DND-41 (cell line): ENCODE measurements around the gene RFTN1.

Source experiments
- ATAC-seq: fragments of 200-7000 bp; cut with Tn5 transposase; 3 replicates; pipeline ENCODE4 v1.9.1; 2021; ENCODE audit warnings: low read depth; ENCODE audit not compliant: insufficient read depth
- DNase-seq: peaks from one replicate; pipeline ENCODE4 v3.0.0-alpha.2; 2020
- H2AFZ ChIP-seq: 2 replicates; pipeline ENCODE4 v1.6.0; 2012; ENCODE audit warnings: low read depth, low read length
- H3K27ac ChIP-seq: 2 replicates; pipeline ENCODE4 v1.5.1; 2012; ENCODE audit warnings: low read length, inconsistent platforms
- H3K27me3 ChIP-seq: fragments of 200-600 bp; sonication (generic); 2 replicates; pipeline ENCODE4 v1.6.0; 2012; ENCODE audit warnings: low read length, mild to moderate bottlenecking, inconsistent platforms; ENCODE audit not compliant: insufficient read depth, poor library complexity
- H3K36me3 ChIP-seq: 2 replicates; pipeline ENCODE4 v1.5.1; 2012; ENCODE audit warnings: low read length, inconsistent platforms; ENCODE audit not compliant: insufficient read depth
- H3K4me1 ChIP-seq: 2 replicates; pipeline ENCODE4 v1.5.1; 2012; ENCODE audit warnings: mild to moderate bottlenecking, low read length; ENCODE audit not compliant: insufficient read depth
- H3K4me2 ChIP-seq: 2 replicates; pipeline ENCODE4 v1.6.0; 2012; ENCODE audit warnings: mild to moderate bottlenecking, moderate library complexity, low read length, inconsistent platforms; ENCODE audit not compliant: insufficient read depth
- H3K4me3 ChIP-seq, 2 experiments: fragments of 200-600 bp in 1 of 2; shearing (Covaris generic) in 1 of 2; 2 replicates each; pipeline ENCODE4 v1.5.1; 2012 to 2016; ENCODE audit warnings: inconsistent platforms in 2 of 2, low read length in 2 of 2, mild to moderate bottlenecking in 2 of 2, low read depth in 1 of 2, moderate library complexity in 1 of 2
- H3K79me2 ChIP-seq: 2 replicates; pipeline ENCODE4 v1.6.0; 2012; ENCODE audit warnings: low read length, inconsistent platforms; ENCODE audit not compliant: insufficient read depth
- H3K9ac ChIP-seq: 2 replicates; pipeline ENCODE4 v1.6.0; 2012; ENCODE audit warnings: low read depth, mild to moderate bottlenecking, inconsistent platforms, low read length, moderate library complexity
- H3K9me3 ChIP-seq: 2 replicates; pipeline ENCODE4 v1.5.1; 2012; ENCODE audit warnings: low read length, moderate library complexity, mild to moderate bottlenecking, inconsistent platforms; ENCODE audit not compliant: insufficient read depth, severe bottlenecking
- H4K20me1 ChIP-seq: 2 replicates; pipeline ENCODE4 v1.6.0; 2012; ENCODE audit warnings: low read length; ENCODE audit not compliant: insufficient read depth
- EZH2 ChIP-seq: IDR thresholded peaks from 3 replicates; pipeline ENCODE4 v1.6.1; 2012; ENCODE audit warnings: borderline replicate concordance, low read depth, mild to moderate bottlenecking, moderate library complexity, low read length, inconsistent platforms; ENCODE audit not compliant: severe bottlenecking
- TF ChIP-seq, protein P1 (sequence below): IDR thresholded peaks from 2 replicates; pipeline ENCODE4 v1.5.1; 2012; ENCODE audit warnings: borderline replicate concordance, low read length, moderate library complexity, mild to moderate bottlenecking; ENCODE audit not compliant: poor library complexity, severe bottlenecking; ENCODE audit errors: extremely low read depth

RFTN1 gene

DNA sequence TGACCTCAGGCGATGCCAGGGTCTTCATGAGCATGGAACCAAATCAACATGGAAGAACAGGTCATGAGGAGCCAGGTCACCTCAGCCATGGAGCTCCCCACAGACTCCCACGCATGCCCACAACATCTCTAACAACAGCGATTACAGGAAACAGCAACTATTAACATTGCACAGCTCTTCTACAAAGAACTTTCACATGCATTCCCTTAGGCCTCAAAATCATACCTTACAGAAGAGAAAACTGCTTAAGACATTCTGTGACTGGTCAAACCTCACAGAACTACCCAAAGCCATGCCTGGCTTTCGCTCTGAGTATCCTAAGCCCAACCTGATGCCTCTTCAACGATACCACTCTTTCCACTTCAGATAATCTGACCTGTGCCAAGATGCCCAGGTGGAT lies 130.7 kb downstream of the RFTN1 start:
- no peak for ATAC-seq
- peaks cover 90% of the 10 kb centered on the region for H3K4me1 ChIP-seq
- no peak for DNase-seq
- H3K27ac ChIP-seq, result peak overlapping the region; percentile 98
- H3K4me2 ChIP-seq, result no peak overlapping the region
- peaks cover 23% of the 10 kb centered on the region for H3K36me3 ChIP-seq
- no peak overlapping the region for H3K4me3 ChIP-seq
- no peaks in the 10 kb centered on the region for H3K27me3 ChIP-seq
- H3K9ac ChIP-seq, result no peak overlapping the region
- TF ChIP-seq EZH2, result no peak
- TF ChIP-seq, protein P1, sequence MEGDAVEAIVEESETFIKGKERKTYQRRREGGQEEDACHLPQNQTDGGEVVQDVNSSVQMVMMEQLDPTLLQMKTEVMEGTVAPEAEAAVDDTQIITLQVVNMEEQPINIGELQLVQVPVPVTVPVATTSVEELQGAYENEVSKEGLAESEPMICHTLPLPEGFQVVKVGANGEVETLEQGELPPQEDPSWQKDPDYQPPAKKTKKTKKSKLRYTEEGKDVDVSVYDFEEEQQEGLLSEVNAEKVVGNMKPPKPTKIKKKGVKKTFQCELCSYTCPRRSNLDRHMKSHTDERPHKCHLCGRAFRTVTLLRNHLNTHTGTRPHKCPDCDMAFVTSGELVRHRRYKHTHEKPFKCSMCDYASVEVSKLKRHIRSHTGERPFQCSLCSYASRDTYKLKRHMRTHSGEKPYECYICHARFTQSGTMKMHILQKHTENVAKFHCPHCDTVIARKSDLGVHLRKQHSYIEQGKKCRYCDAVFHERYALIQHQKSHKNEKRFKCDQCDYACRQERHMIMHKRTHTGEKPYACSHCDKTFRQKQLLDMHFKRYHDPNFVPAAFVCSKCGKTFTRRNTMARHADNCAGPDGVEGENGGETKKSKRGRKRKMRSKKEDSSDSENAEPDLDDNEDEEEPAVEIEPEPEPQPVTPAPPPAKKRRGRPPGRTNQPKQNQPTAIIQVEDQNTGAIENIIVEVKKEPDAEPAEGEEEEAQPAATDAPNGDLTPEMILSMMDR, result no peak
- H4K20me1 ChIP-seq, result no peaks in the 10 kb centered on the region
- no peaks in the 10 kb centered on the region for H3K9me3 ChIP-seq
- no peak overlapping the region for H2AFZ ChIP-seq
- peaks cover 63% of the 10 kb centered on the region for H3K79me2 ChIP-seq

DNA sequence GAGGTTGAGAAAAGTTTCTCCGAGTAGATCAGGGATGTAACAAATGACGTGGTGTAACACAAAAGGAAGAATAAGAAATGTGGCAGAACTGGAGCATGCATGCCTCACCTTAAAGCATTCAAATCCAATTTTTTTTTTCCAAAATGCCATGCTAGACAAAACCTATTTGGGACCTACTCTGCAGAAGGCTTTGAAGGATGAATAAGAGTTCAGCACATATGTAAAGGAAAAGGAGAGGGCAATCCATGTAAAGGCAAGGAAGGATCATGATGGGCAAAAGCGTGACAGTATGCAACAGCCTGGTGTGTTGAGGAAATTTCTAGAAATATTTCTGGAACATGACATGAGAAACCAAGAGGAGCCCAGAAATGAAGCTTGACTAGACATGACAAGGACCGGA lies 132.1 kb downstream of the RFTN1 start:
- Histone ChIP-seq H3K27me3 (no peaks in the 10 kb centered on the region), H4K20me1 (no peaks in the 10 kb centered on the region), H3K9ac (no peak overlapping the region), H3K4me1 (peaks cover 90% of the 10 kb centered on the region), H3K36me3 (peaks cover 27% of the 10 kb centered on the region), H3K9me3 (no peaks in the 10 kb centered on the region), H3K4me3 (no peak overlapping the region), H3K27ac (peak overlapping the region; percentile 98), H3K4me2 (no peak overlapping the region), H2AFZ (no peak overlapping the region), H3K79me2 (peaks cover 62% of the 10 kb centered on the region)
- no peak for DNase-seq
- ATAC-seq, result no peak
- TF ChIP-seq, protein P1, result no peak
- TF ChIP-seq EZH2, result no peak

DNA sequence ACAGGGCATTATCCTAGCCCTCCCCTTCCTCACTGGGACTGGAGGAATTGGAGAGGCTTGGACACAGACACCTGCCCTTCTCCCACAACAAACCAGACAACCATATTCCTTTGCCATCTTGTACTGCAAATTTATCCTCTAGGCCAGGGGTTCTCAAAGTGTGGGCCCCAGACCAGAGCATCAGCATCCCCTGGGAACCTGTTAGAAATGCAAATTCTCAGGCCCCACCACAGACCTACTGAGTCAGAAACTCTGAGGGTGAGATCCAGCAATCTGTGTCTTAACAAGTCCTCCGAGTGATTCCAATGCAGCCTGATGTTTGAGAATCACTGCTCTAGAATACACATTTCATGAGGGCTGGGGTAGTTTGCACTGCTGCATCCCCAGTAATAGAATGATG lies 133.1 kb downstream of the RFTN1 start:
- TF ChIP-seq, protein P1, result no peak
- no peak for TF ChIP-seq EZH2
- H3K27ac ChIP-seq, result peak overlapping the region; percentile 98
- no peaks in the 10 kb centered on the region for H4K20me1 ChIP-seq
- H3K4me1 ChIP-seq, result peaks cover 88% of the 10 kb centered on the region
- H3K9ac ChIP-seq, result peak overlapping the region; percentile 46
- H3K27me3 ChIP-seq, result no peaks in the 10 kb centered on the region
- no peak overlapping the region for H3K4me3 ChIP-seq
- no peaks in the 10 kb centered on the region for H3K9me3 ChIP-seq
- peak overlapping the region; percentile 10; the same call in 1 of the 2 replicates for H2AFZ ChIP-seq
- DNase-seq, result no peak
- H3K4me2 ChIP-seq, result peak overlapping the region; percentile 20; the same call in 1 of the 2 replicates
- H3K36me3 ChIP-seq, result peaks cover 34% of the 10 kb centered on the region
- ATAC-seq, result no peak
- peaks cover 65% of the 10 kb centered on the region for H3K79me2 ChIP-seq

DNA sequence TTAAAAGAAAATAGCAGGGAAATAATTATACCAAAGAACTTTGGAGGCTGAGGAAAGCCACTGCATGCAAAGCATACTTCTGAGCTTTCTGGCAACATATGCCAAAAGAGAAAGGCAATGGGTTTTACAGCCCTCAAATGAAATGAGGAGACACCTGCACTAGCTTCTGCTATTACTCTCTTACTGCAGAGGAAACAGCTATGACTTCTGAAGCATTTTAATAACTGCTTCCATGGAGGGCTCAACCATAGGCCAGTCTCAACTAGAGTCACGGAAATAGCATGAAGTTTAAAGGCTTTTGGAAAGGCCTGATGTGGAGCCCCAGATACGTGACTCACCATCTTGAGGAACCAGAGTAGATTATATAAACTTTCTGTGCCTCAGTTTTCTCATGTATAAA lies 133.7 kb downstream of the RFTN1 start:
- no peak overlapping the region for H2AFZ ChIP-seq
- no peak overlapping the region for H3K4me3 ChIP-seq
- H3K9me3 ChIP-seq, result no peaks in the 10 kb centered on the region
- peaks cover 32% of the 10 kb centered on the region for H3K36me3 ChIP-seq
- DNase-seq (peak; percentile 75), ATAC-seq (peak; percentile 82)
- peak overlapping the region; percentile 20; the same call in 1 of the 2 replicates for H3K4me2 ChIP-seq
- H3K4me1 ChIP-seq, result peaks cover 82% of the 10 kb centered on the region
- peak overlapping the region; percentile 64 for H3K9ac ChIP-seq
- H4K20me1 ChIP-seq, result no peaks in the 10 kb centered on the region
- H3K27ac ChIP-seq, result peak overlapping the region; percentile 98
- H3K79me2 ChIP-seq, result peaks cover 63% of the 10 kb centered on the region
- no peak for TF ChIP-seq EZH2
- TF ChIP-seq, protein P1, result no peak
- no peaks in the 10 kb centered on the region for H3K27me3 ChIP-seq
